H9 (cell line): ENCODE results near the gene EFNA5. TPM values are rescaled to one million over a fixed set of nuclear protein-coding genes. Genes with fewer than 3 reads are reported as not detected.

Experiments used
- DNase-seq: peaks from one replicate; pipeline ENCODE4 v3.0.0-alpha.2; 2017
- H2AFZ ChIP-seq: one replicate; pipeline ENCODE4 v1.6.1; 2013; ENCODE audit warnings: mild to moderate bottlenecking, low read length, control low read depth, moderate library complexity
- H2AK5ac ChIP-seq: 2 replicates; pipeline ENCODE4 v1.6.1; 2013; ENCODE audit warnings: low read length, control low read depth, mixed read lengths; ENCODE audit not compliant: insufficient read length
- H2BK120ac ChIP-seq: one replicate; pipeline ENCODE4 v1.6.1; 2013; ENCODE audit warnings: low read depth, mild to moderate bottlenecking, low read length, control low read depth, inconsistent platforms; ENCODE audit not compliant: poor library complexity, severe bottlenecking
- H2BK12ac ChIP-seq: 2 replicates; pipeline ENCODE4 v1.6.1; 2013; ENCODE audit warnings: low read length, control low read depth, mixed read lengths, low read depth; ENCODE audit not compliant: insufficient read length
- H2BK15ac ChIP-seq: 2 replicates; pipeline ENCODE4 v1.6.1; 2013; ENCODE audit warnings: low read depth, low read length, control low read depth
- H2BK20ac ChIP-seq: one replicate; pipeline ENCODE4 v1.6.1; 2013; ENCODE audit warnings: low read depth, mild to moderate bottlenecking, low read length, control low read depth, inconsistent platforms; ENCODE audit not compliant: poor library complexity, severe bottlenecking
- H2BK5ac ChIP-seq: 2 replicates; pipeline ENCODE4 v1.6.1; 2013; ENCODE audit warnings: low read length, control low read depth, mixed read lengths; ENCODE audit not compliant: insufficient read length
- H3K14ac ChIP-seq: 2 replicates; pipeline ENCODE4 v1.6.1; 2013; ENCODE audit warnings: low read length, control low read depth; ENCODE audit not compliant: insufficient read depth
- H3K18ac ChIP-seq: 2 replicates; pipeline ENCODE4 v1.6.1; 2013; ENCODE audit warnings: low read depth, mild to moderate bottlenecking, mixed read lengths, low read length, control low read depth; ENCODE audit not compliant: insufficient read length
- H3K23ac ChIP-seq: 2 replicates; pipeline ENCODE4 v1.6.1; 2013; ENCODE audit warnings: low read length, control low read depth, mixed read lengths, low read depth; ENCODE audit not compliant: insufficient read length
- H3K23me2 ChIP-seq: 2 replicates; pipeline ENCODE4 v1.6.1; 2013; ENCODE audit warnings: low read depth, mild to moderate bottlenecking, mixed read lengths, low read length, control low read depth; ENCODE audit not compliant: insufficient read length, poor library complexity, severe bottlenecking
- H3K27ac ChIP-seq: 2 replicates; pipeline ENCODE4 v1.5.1; 2013; ENCODE audit warnings: low read length, control low read depth, mixed read lengths, low read depth; ENCODE audit not compliant: insufficient read length
- H3K27me3 ChIP-seq: 2 replicates; pipeline ENCODE4 v1.6.1; 2013; ENCODE audit warnings: low read length, control low read depth, inconsistent platforms; ENCODE audit not compliant: insufficient read depth
- H3K4ac ChIP-seq: 2 replicates; pipeline ENCODE4 v1.6.1; 2013; ENCODE audit warnings: low read depth, mild to moderate bottlenecking, control low read depth, inconsistent platforms, low read length, moderate library complexity
- H3K4me1 ChIP-seq: 2 replicates; pipeline ENCODE4 v1.6.1; 2013; ENCODE audit warnings: low read length, control low read depth, inconsistent platforms; ENCODE audit not compliant: insufficient read depth
- H3K4me2 ChIP-seq: 2 replicates; pipeline ENCODE4 v1.6.1; 2013; ENCODE audit warnings: low read length, control low read depth, mixed read lengths; ENCODE audit not compliant: insufficient read length, insufficient read depth
- H3K56ac ChIP-seq: 2 replicates; pipeline ENCODE4 v1.6.1; 2013; ENCODE audit warnings: low read depth, mild to moderate bottlenecking, mixed read lengths, low read length, control low read depth; ENCODE audit not compliant: insufficient read length
- H3K79me1 ChIP-seq: 2 replicates; pipeline ENCODE4 v1.6.1; 2013; ENCODE audit warnings: low read depth, mild to moderate bottlenecking, moderate library complexity, low read length, control low read depth, inconsistent platforms; ENCODE audit not compliant: insufficient read depth, poor library complexity, severe bottlenecking
- H3K79me2 ChIP-seq: 2 replicates; pipeline ENCODE4 v1.6.1; 2013; ENCODE audit warnings: low read length, control low read depth, inconsistent platforms; ENCODE audit not compliant: insufficient read depth
- H3K9ac ChIP-seq: 2 replicates; pipeline ENCODE4 v1.6.1; 2013; ENCODE audit warnings: low read length, control low read depth, mixed read lengths; ENCODE audit not compliant: insufficient read length; ENCODE audit errors: extremely low read depth
- H3K9me3 ChIP-seq: one replicate; pipeline ENCODE4 v1.6.1; 2013; ENCODE audit warnings: low read depth, low read length, inconsistent platforms; ENCODE audit not compliant: control insufficient read depth
- H3T11ph ChIP-seq: one replicate; pipeline ENCODE4 v1.6.1; 2013; ENCODE audit warnings: mild to moderate bottlenecking, low read length, control low read depth, inconsistent platforms
- H4K20me1 ChIP-seq: one replicate; pipeline ENCODE4 v1.6.1; 2013; ENCODE audit not compliant: control insufficient read depth, insufficient read length, insufficient read depth
- H4K5ac ChIP-seq: 2 replicates; pipeline ENCODE4 v1.6.1; 2013; ENCODE audit warnings: low read depth, mild to moderate bottlenecking, mixed read lengths, low read length, control low read depth; ENCODE audit not compliant: insufficient read length
- H4K8ac ChIP-seq: replicated peaks from 2 replicates; pipeline ENCODE4 v1.6.1; 2013; ENCODE audit warnings: low read length, control low read depth, mixed read lengths, low read depth; ENCODE audit not compliant: insufficient read length
- H4K91ac ChIP-seq: 2 replicates; pipeline ENCODE4 v1.6.1; 2013; ENCODE audit warnings: low read depth, mild to moderate bottlenecking, moderate library complexity, mixed read lengths, low read length, control low read depth; ENCODE audit not compliant: insufficient read length
- H3K27ac Mint-ChIP-seq, 3 experiments: 2 replicates in 2 of 3; 3 replicates in 1 of 3; pipeline ENCODE4 v1.8.0; 2020 to 2021; ENCODE audit warnings: mixed read lengths in 3 of 3, mild to moderate bottlenecking in 1 of 3, moderate library complexity in 1 of 3
- H3K27me3 Mint-ChIP-seq: 2 replicates; pipeline ENCODE4 v1.8.0; 2021; ENCODE audit warnings: low read depth, mild to moderate bottlenecking, moderate library complexity, mixed read lengths
- H3K36me3 Mint-ChIP-seq, 3 experiments: 2 replicates in 2 of 3; 3 replicates in 1 of 3; pipeline ENCODE4 v1.8.0; 2020 to 2021; ENCODE audit warnings: low read depth in 3 of 3, mixed read lengths in 3 of 3; ENCODE audit not compliant: insufficient read depth in 1 of 3
- H3K4me1 Mint-ChIP-seq, 2 experiments: 2 replicates each; pipeline ENCODE4 v1.8.0; 2020; ENCODE audit warnings: mixed read lengths in 2 of 2
- H3K4me3 Mint-ChIP-seq, 2 experiments: 2 replicates in 1 of 2; 3 replicates in 1 of 2; pipeline ENCODE4 v1.8.0; 2020 to 2021; ENCODE audit warnings: mild to moderate bottlenecking in 2 of 2, mixed read lengths in 2 of 2, moderate library complexity in 1 of 2
- H3K9me3 Mint-ChIP-seq, 2 experiments: 2 replicates in 1 of 2; 3 replicates in 1 of 2; pipeline ENCODE4 v1.8.0; 2020; ENCODE audit warnings: mild to moderate bottlenecking in 2 of 2, mixed read lengths in 2 of 2, moderate library complexity in 1 of 2
- CTCF ChIP-seq: fragments of 200-600 bp; sonication (generic); conservative IDR thresholded peaks from 3 replicates; pipeline ENCODE4 v1.8.0; 2021; ENCODE audit warnings: antibody characterized with exemption, mild to moderate bottlenecking
- WGBS: extraction: QIAGEN DNeasy Blood & Tissue Kit; methylation state at CpG from one replicate; pipeline ENCODE4 v1.1.7; 2013; ENCODE audit warnings: missing lambda C conversion rate, low lambda C conversion rate, mixed read lengths; ENCODE audit not compliant: insufficient read length; ENCODE audit errors: extremely low coverage; 5-methylcytosine and 5-hydroxymethylcytosine counted together
- total RNA-seq: library from RNA; stranded (reverse); gene quantifications from 2 replicates; pipeline ENCODE4 v1.2.1, GENCODE V29; 2021

Gene EFNA5
- total RNA-seq, 1 experiment from 2014 or later: 20.4 TPM

GRCh38 chr5:107483231-107484024, 187.3 kb downstream of the EFNA5 start:
- Histone ChIP-seq H2AK5ac (no peak overlapping the region), H2BK20ac (no peak overlapping the region), H3K18ac (no peak overlapping the region), H3K14ac (no peak overlapping the region), H2BK12ac (no peak overlapping the region), H3K23me2 (no peaks in the 10 kb centered on the region), H3T11ph (no peak overlapping the region), H2BK120ac (no peak overlapping the region), H2BK5ac (no peak overlapping the region), H4K91ac (no peak overlapping the region), H3K9me3 (no peaks in the 10 kb centered on the region), H2BK15ac (no peak overlapping the region), H3K27me3 (no peaks in the 10 kb centered on the region), H4K5ac (no peak overlapping the region), H3K23ac (no peak overlapping the region), H3K4ac (no peak overlapping the region), H3K79me1 (no peaks in the 10 kb centered on the region), H3K27ac (no peak overlapping the region), H3K79me2 (no peaks in the 10 kb centered on the region), H4K8ac (no peak overlapping the region), H3K9ac (no peak overlapping the region), H3K56ac (no peak overlapping the region), H2AFZ (no peak overlapping the region), H3K4me2 (no peak overlapping the region), H3K4me1 (no peaks in the 10 kb centered on the region; the same call in 1 of the 2 replicates), H4K20me1 (no peaks in the 10 kb centered on the region)
- TF ChIP-seq CTCF: no peak
- Mint-ChIP-seq H3K27me3 (no peaks in the 10 kb centered on the region), H3K36me3 (peaks cover 0 to 5% (median 2%) of the 10 kb centered on the region in 3 experiments; a peak in 2 of 7 replicates), H3K27ac (peak overlapping the region in 2 of 3 experiments; percentile 15 to 28; a peak in 1 of 7 replicates), H3K4me1 (peaks cover 65 to 70% of the 10 kb centered on the region in 2 experiments), H3K9me3 (no peaks in the 10 kb centered on the region), H3K4me3 (no peak overlapping the region)
- no peak for DNase-seq
- no CpG with 5 or more reads among the region's 5 CpGs for WGBS
